ENCODE data around the gene SPTLC1.
"Not testable (repeated sequence)": the region's sequence is repeated elsewhere in the genome, so short reads cannot be mapped to it uniquely, and the experiment has no call there.

SPTLC1 gene

GRCh38 chr9:92029553-92029952, 85.7 kb downstream of the SPTLC1 start:
- DNase-seq, result no peak

GRCh38 chr9:92026206-92027002, 88.8 kb downstream of the SPTLC1 start:
- DNase-seq, result no peak

- not testable (repeated sequence) for DNase-seq
These were observed 93.2 kb downstream of the SPTLC1 start for GRCh38 chr9:92021785-92022541.

- no peak for DNase-seq
These were observed 95.6 kb downstream of the SPTLC1 start for GRCh38 chr9:92019658-92020057.

- DNase-seq, result no peak
These were observed 104.3 kb downstream of the SPTLC1 start for GRCh38 chr9:92010705-92011536.

GRCh38 chr9:92010253-92010652, 105.0 kb downstream of the SPTLC1 start:
- DNase-seq, result not testable (repeated sequence)

- no peak for DNase-seq
These were observed 107.2 kb downstream of the SPTLC1 start for GRCh38 chr9:92008041-92008440.

- no peak for DNase-seq
These were observed 111.2 kb downstream of the SPTLC1 start for GRCh38 chr9:92004045-92004392.

GRCh38 chr9:92003308-92004044, 111.7 kb downstream of the SPTLC1 start:
- no peak for DNase-seq

GRCh38 chr9:92001948-92002347, 113.3 kb downstream of the SPTLC1 start:
- DNase-seq, result not testable (repeated sequence)

- no peak for DNase-seq
These were observed 114.0 kb downstream of the SPTLC1 start for GRCh38 chr9:92001244-92001643.

GRCh38 chr9:91995000-91995655, 120.1 kb downstream of the SPTLC1 start:
- no peak for DNase-seq

- DNase-seq, result no peak
These were observed 120.8 kb downstream of the SPTLC1 start for GRCh38 chr9:91994422-91994821.

GRCh38 chr9:91992461-91993041, 122.7 kb downstream of the SPTLC1 start:
- no peak for DNase-seq

- DNase-seq, result no peak
These were observed 123.4 kb downstream of the SPTLC1 start for GRCh38 chr9:91991721-91992341.

GRCh38 chr9:91986248-91986647, 129.0 kb downstream of the SPTLC1 start:
- DNase-seq, result no peak

GRCh38 chr9:91985692-91986091, 129.5 kb downstream of the SPTLC1 start:
- DNase-seq, result no peak

All from cortex of kidney (tissue), 1 donor.